Astrocyte (in vitro differentiated cells and primary cell): Measurements from ENCODE around the gene NCBP1. TPM values are rescaled to one million over a fixed set of nuclear protein-coding genes. Genes with fewer than 3 reads are reported as not detected.

ENCODE experiments used
- DNase-seq: peaks from one replicate; pipeline ENCODE4 v3.0.0-alpha.2; 2010; ENCODE audit warnings: low read depth
- FAIRE-seq: peaks from 2 replicates; lab custom pipeline; 2011; peaks lifted over from hg19 to GRCh38; lab: Jason Lieb, UNC
- H2AFZ ChIP-seq: 2 replicates; pipeline ENCODE4 v1.6.0; 2012; ENCODE audit warnings: low read depth, low read length, inconsistent platforms
- H3K27ac ChIP-seq: 2 replicates; pipeline ENCODE4 v1.5.1; 2011; ENCODE audit warnings: low read depth, low read length, inconsistent platforms
- H3K27me3 ChIP-seq: 2 replicates; pipeline ENCODE4 v1.6.0; 2011; ENCODE audit warnings: low read length, inconsistent platforms; ENCODE audit not compliant: insufficient read depth
- H3K36me3 ChIP-seq: 2 replicates; pipeline ENCODE4 v1.5.1; 2011; ENCODE audit warnings: low read length, inconsistent platforms; ENCODE audit not compliant: insufficient read depth
- H3K4me1 ChIP-seq: 2 replicates; pipeline ENCODE4 v1.5.1; 2011; ENCODE audit warnings: low read length, inconsistent platforms; ENCODE audit not compliant: insufficient read depth
- H3K4me2 ChIP-seq: 2 replicates; pipeline ENCODE4 v1.6.0; 2012; ENCODE audit warnings: low read length, inconsistent platforms
- H3K4me3 ChIP-seq: 2 replicates; pipeline ENCODE4 v1.5.1; 2011; ENCODE audit warnings: low read depth, mild to moderate bottlenecking, low read length, inconsistent platforms; ENCODE audit not compliant: insufficient read depth
- H3K79me2 ChIP-seq: 2 replicates; pipeline ENCODE4 v1.6.0; 2012; ENCODE audit warnings: mild to moderate bottlenecking, low read length, inconsistent platforms; ENCODE audit not compliant: insufficient read depth
- H3K9ac ChIP-seq: 2 replicates; pipeline ENCODE4 v1.6.0; 2012; ENCODE audit warnings: mild to moderate bottlenecking, low read length, inconsistent platforms
- H3K9me3 ChIP-seq: 2 replicates; pipeline ENCODE4 v1.5.1; 2012; ENCODE audit warnings: low read depth, mild to moderate bottlenecking, low read length, inconsistent platforms; ENCODE audit not compliant: insufficient read depth
- H4K20me1 ChIP-seq: 2 replicates; pipeline ENCODE4 v1.6.0; 2012; ENCODE audit warnings: low read length, inconsistent platforms; ENCODE audit not compliant: insufficient read depth
- H3K27ac Mint-ChIP-seq: one replicate; pipeline ENCODE4 v1.8.0; 2021; ENCODE audit warnings: mild to moderate bottlenecking, mixed read lengths; ENCODE audit not compliant: unreplicated experiment
- H3K27me3 Mint-ChIP-seq: one replicate; pipeline ENCODE4 v1.8.0; 2021; ENCODE audit warnings: low read depth, mixed read lengths; ENCODE audit not compliant: unreplicated experiment
- H3K36me3 Mint-ChIP-seq: one replicate; pipeline ENCODE4 v1.8.0; 2021; ENCODE audit warnings: low read depth, mixed read lengths; ENCODE audit not compliant: unreplicated experiment
- H3K4me1 Mint-ChIP-seq: one replicate; pipeline ENCODE4 v1.8.0; 2021; ENCODE audit warnings: low read depth, mixed read lengths; ENCODE audit not compliant: unreplicated experiment
- H3K4me3 Mint-ChIP-seq: one replicate; pipeline ENCODE4 v1.8.0; 2021; ENCODE audit warnings: mild to moderate bottlenecking, moderate library complexity, mixed read lengths; ENCODE audit not compliant: unreplicated experiment
- H3K9me3 Mint-ChIP-seq: one replicate; pipeline ENCODE4 v1.8.0; 2021; ENCODE audit warnings: mild to moderate bottlenecking, mixed read lengths; ENCODE audit not compliant: unreplicated experiment
- EZH2 ChIP-seq: IDR thresholded peaks from 2 replicates; pipeline ENCODE4 v1.6.1; 2012; ENCODE audit warnings: mild to moderate bottlenecking, low read length, inconsistent platforms; ENCODE audit not compliant: insufficient read depth
- total RNA-seq: library from RNA; stranded (reverse); gene quantifications from 2 replicates; pipeline ENCODE4 v1.2.1, GENCODE V29; 2021
- TF ChIP-seq, protein P1 (sequence below): IDR thresholded peaks from 2 replicates; pipeline ENCODE4 v1.5.1; 2011; ENCODE audit warnings: low read depth, mild to moderate bottlenecking, inconsistent platforms, low read length, moderate library complexity; ENCODE audit not compliant: insufficient read depth

Gene NCBP1
- total RNA-seq, 1 donor from 2014 or later, result 43.0 TPM

DNA sequence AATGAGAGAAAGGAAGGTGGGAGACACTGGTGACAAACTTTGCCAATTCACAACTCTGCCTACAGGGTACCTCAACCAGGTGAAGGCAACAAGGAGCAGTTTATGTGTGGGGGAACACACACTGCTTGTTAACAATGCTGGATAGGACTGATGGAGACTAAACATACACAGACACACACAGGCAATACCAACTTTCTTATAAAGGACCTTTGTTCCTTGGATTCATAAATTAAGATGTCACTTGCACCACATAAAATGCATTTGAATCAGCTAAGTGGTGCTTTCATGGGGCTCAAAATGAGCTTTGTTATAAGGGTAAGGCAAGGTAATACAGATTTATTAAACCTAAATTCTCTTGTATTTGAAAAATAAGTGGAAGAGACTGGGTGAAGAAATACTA lies 4.5 kb upstream of the NCBP1 start:
- Histone ChIP-seq H4K20me1 (peaks cover 17% of the 10 kb centered on the region), H3K27me3 (no peaks in the 10 kb centered on the region), H3K79me2 (peaks cover 57% of the 10 kb centered on the region), H3K36me3 (peaks cover 9% of the 10 kb centered on the region), H3K27ac (no peak overlapping the region), H3K4me2 (no peak overlapping the region), H3K9ac (no peak overlapping the region), H3K4me1 (peaks cover 7% of the 10 kb centered on the region), H2AFZ (no peak overlapping the region), H3K9me3 (no peaks in the 10 kb centered on the region), H3K4me3 (no peak overlapping the region)
- DNase-seq, result no peak
- Mint-ChIP-seq H3K4me1 (peaks cover 10% of the 10 kb centered on the region), H3K27ac (no peak overlapping the region), H3K9me3 (no peaks in the 10 kb centered on the region), H3K36me3 (peaks cover 6% of the 10 kb centered on the region), H3K4me3 (no peak overlapping the region), H3K27me3 (no peaks in the 10 kb centered on the region)
- no peak for TF ChIP-seq EZH2
- TF ChIP-seq, protein P1, sequence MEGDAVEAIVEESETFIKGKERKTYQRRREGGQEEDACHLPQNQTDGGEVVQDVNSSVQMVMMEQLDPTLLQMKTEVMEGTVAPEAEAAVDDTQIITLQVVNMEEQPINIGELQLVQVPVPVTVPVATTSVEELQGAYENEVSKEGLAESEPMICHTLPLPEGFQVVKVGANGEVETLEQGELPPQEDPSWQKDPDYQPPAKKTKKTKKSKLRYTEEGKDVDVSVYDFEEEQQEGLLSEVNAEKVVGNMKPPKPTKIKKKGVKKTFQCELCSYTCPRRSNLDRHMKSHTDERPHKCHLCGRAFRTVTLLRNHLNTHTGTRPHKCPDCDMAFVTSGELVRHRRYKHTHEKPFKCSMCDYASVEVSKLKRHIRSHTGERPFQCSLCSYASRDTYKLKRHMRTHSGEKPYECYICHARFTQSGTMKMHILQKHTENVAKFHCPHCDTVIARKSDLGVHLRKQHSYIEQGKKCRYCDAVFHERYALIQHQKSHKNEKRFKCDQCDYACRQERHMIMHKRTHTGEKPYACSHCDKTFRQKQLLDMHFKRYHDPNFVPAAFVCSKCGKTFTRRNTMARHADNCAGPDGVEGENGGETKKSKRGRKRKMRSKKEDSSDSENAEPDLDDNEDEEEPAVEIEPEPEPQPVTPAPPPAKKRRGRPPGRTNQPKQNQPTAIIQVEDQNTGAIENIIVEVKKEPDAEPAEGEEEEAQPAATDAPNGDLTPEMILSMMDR, result no peak
- no peak for FAIRE-seq

DNA sequence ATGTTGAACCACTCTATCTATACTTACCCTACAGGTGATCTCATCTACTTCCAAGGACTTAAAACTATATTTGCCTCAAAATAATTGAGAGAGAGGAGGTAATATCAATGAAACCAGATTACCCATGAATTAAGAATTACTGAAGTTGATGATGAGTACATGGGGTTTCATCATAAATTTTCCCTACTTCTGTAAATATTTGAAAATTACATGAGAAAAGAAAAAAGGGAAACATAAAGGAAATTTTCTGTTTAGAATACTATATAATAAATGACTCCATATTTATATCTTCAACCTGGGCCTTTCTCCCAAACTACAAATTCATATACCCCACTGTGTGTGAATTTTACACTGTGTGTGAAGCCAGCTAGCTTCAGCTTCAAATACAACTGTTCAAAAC lies 3.0 kb upstream of the NCBP1 start:
- no peak for DNase-seq
- FAIRE-seq, result no peak
- Histone ChIP-seq H3K4me1 (peaks cover 15% of the 10 kb centered on the region), H3K4me3 (no peak overlapping the region), H3K79me2 (peaks cover 71% of the 10 kb centered on the region), H4K20me1 (peaks cover 24% of the 10 kb centered on the region), H3K27ac (no peak overlapping the region), H3K9me3 (no peaks in the 10 kb centered on the region), H3K36me3 (peaks cover 3% of the 10 kb centered on the region), H3K27me3 (no peaks in the 10 kb centered on the region), H3K9ac (no peak overlapping the region), H2AFZ (no peak overlapping the region), H3K4me2 (no peak overlapping the region)
- Mint-ChIP-seq H3K36me3 (peaks cover 4% of the 10 kb centered on the region), H3K27ac (no peak overlapping the region), H3K4me3 (no peak overlapping the region), H3K9me3 (no peaks in the 10 kb centered on the region), H3K27me3 (no peaks in the 10 kb centered on the region), H3K4me1 (peaks cover 14% of the 10 kb centered on the region)
- no peak for TF ChIP-seq EZH2
- TF ChIP-seq, protein P1, result no peak

DNA sequence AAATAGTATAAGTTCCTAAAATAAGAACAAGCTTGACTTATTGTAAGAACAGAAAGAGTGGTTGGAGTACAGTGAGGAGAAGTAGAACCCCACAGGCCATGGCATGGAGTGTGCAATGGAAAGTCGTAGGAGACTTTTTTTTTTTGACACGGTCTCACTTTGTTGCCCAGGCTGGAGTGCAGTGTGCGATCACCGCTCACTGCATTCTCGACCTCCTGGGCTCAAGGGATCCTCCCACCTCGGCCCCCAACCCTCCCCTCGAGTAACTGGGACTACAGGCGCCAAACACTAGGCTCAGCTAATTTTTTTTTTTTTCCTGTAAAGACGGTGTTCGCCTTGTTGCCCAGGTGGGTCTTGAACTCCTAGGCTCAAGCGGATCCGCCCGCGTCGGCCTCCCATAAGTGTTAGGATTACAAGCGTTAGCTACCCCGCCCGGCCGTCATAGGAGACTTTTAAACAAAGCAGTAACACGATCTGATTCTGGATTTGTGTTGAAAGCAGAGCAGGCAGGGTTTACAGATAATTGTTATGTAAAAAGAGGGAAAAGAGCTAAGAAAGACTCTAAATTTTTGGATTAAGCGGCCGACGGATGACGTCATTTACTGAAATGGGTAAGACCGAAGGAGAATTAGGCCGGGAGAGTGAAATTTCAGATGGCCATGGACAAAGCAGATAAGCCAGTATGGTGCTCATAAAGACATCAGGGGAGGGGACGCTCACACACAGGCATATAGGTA lies 1.2 kb upstream of the NCBP1 start:
- FAIRE-seq (no peak), DNase-seq (peak; percentile 80)
- H3K9me3 ChIP-seq, result no peaks in the 10 kb centered on the region
- H3K36me3 Mint-ChIP-seq, result peaks cover 2% of the 10 kb centered on the region
- no peak for TF ChIP-seq EZH2
- TF ChIP-seq, protein P1, result no peak
- peak overlapping the region; percentile 95 for H3K9ac ChIP-seq
- peak overlapping the region; percentile 99 for H3K27ac Mint-ChIP-seq
- H3K4me3 ChIP-seq, result peak overlapping the region; percentile 95
- peaks cover 22% of the 10 kb centered on the region for H3K4me1 Mint-ChIP-seq
- no peaks in the 10 kb centered on the region for H3K9me3 Mint-ChIP-seq
- peak overlapping the region; percentile 96 for H3K4me2 ChIP-seq
- no peaks in the 10 kb centered on the region for H3K27me3 Mint-ChIP-seq
- H3K4me3 Mint-ChIP-seq, result peak overlapping the region; percentile 93
- peaks cover 80% of the 10 kb centered on the region for H3K79me2 ChIP-seq
- peaks cover 37% of the 10 kb centered on the region for H4K20me1 ChIP-seq
- H3K27me3 ChIP-seq, result no peaks in the 10 kb centered on the region
- peak overlapping the region; percentile 99 for H3K27ac ChIP-seq
- H3K36me3 ChIP-seq, result no peaks in the 10 kb centered on the region
- peaks cover 15% of the 10 kb centered on the region for H3K4me1 ChIP-seq
- H2AFZ ChIP-seq, result peak overlapping the region; percentile 93
